H9 (cell line): Measurements from ENCODE around the gene MSTO1. TPM values are rescaled to one million over a fixed set of nuclear protein-coding genes. Genes with fewer than 3 reads are reported as not detected.

Source experiments
- DNase-seq: peaks from one replicate; pipeline ENCODE4 v3.0.0-alpha.2; 2017
- H2AFZ ChIP-seq: one replicate; pipeline ENCODE4 v1.6.1; 2013; ENCODE audit warnings: mild to moderate bottlenecking, low read length, control low read depth, moderate library complexity
- H2AK5ac ChIP-seq: 2 replicates; pipeline ENCODE4 v1.6.1; 2013; ENCODE audit warnings: low read length, control low read depth, mixed read lengths; ENCODE audit not compliant: insufficient read length
- H2BK120ac ChIP-seq: one replicate; pipeline ENCODE4 v1.6.1; 2013; ENCODE audit warnings: low read depth, mild to moderate bottlenecking, low read length, control low read depth, inconsistent platforms; ENCODE audit not compliant: poor library complexity, severe bottlenecking
- H2BK12ac ChIP-seq: 2 replicates; pipeline ENCODE4 v1.6.1; 2013; ENCODE audit warnings: low read length, control low read depth, mixed read lengths, low read depth; ENCODE audit not compliant: insufficient read length
- H2BK15ac ChIP-seq: 2 replicates; pipeline ENCODE4 v1.6.1; 2013; ENCODE audit warnings: low read depth, low read length, control low read depth
- H2BK20ac ChIP-seq: one replicate; pipeline ENCODE4 v1.6.1; 2013; ENCODE audit warnings: low read depth, mild to moderate bottlenecking, low read length, control low read depth, inconsistent platforms; ENCODE audit not compliant: poor library complexity, severe bottlenecking
- H2BK5ac ChIP-seq: 2 replicates; pipeline ENCODE4 v1.6.1; 2013; ENCODE audit warnings: low read length, control low read depth, mixed read lengths; ENCODE audit not compliant: insufficient read length
- H3K14ac ChIP-seq: 2 replicates; pipeline ENCODE4 v1.6.1; 2013; ENCODE audit warnings: low read length, control low read depth; ENCODE audit not compliant: insufficient read depth
- H3K18ac ChIP-seq: 2 replicates; pipeline ENCODE4 v1.6.1; 2013; ENCODE audit warnings: low read depth, mild to moderate bottlenecking, mixed read lengths, low read length, control low read depth; ENCODE audit not compliant: insufficient read length
- H3K23ac ChIP-seq: 2 replicates; pipeline ENCODE4 v1.6.1; 2013; ENCODE audit warnings: low read length, control low read depth, mixed read lengths, low read depth; ENCODE audit not compliant: insufficient read length
- H3K23me2 ChIP-seq: 2 replicates; pipeline ENCODE4 v1.6.1; 2013; ENCODE audit warnings: low read depth, mild to moderate bottlenecking, mixed read lengths, low read length, control low read depth; ENCODE audit not compliant: insufficient read length, poor library complexity, severe bottlenecking
- H3K27ac ChIP-seq: 2 replicates; pipeline ENCODE4 v1.5.1; 2013; ENCODE audit warnings: low read length, control low read depth, mixed read lengths, low read depth; ENCODE audit not compliant: insufficient read length
- H3K27me3 ChIP-seq: 2 replicates; pipeline ENCODE4 v1.6.1; 2013; ENCODE audit warnings: low read length, control low read depth, inconsistent platforms; ENCODE audit not compliant: insufficient read depth
- H3K4ac ChIP-seq: 2 replicates; pipeline ENCODE4 v1.6.1; 2013; ENCODE audit warnings: low read depth, mild to moderate bottlenecking, control low read depth, inconsistent platforms, low read length, moderate library complexity
- H3K4me1 ChIP-seq: 2 replicates; pipeline ENCODE4 v1.6.1; 2013; ENCODE audit warnings: low read length, control low read depth, inconsistent platforms; ENCODE audit not compliant: insufficient read depth
- H3K4me2 ChIP-seq: 2 replicates; pipeline ENCODE4 v1.6.1; 2013; ENCODE audit warnings: low read length, control low read depth, mixed read lengths; ENCODE audit not compliant: insufficient read length, insufficient read depth
- H3K56ac ChIP-seq: 2 replicates; pipeline ENCODE4 v1.6.1; 2013; ENCODE audit warnings: low read depth, mild to moderate bottlenecking, mixed read lengths, low read length, control low read depth; ENCODE audit not compliant: insufficient read length
- H3K79me1 ChIP-seq: 2 replicates; pipeline ENCODE4 v1.6.1; 2013; ENCODE audit warnings: low read depth, mild to moderate bottlenecking, moderate library complexity, low read length, control low read depth, inconsistent platforms; ENCODE audit not compliant: insufficient read depth, poor library complexity, severe bottlenecking
- H3K79me2 ChIP-seq: 2 replicates; pipeline ENCODE4 v1.6.1; 2013; ENCODE audit warnings: low read length, control low read depth, inconsistent platforms; ENCODE audit not compliant: insufficient read depth
- H3K9ac ChIP-seq: 2 replicates; pipeline ENCODE4 v1.6.1; 2013; ENCODE audit warnings: low read length, control low read depth, mixed read lengths; ENCODE audit not compliant: insufficient read length; ENCODE audit errors: extremely low read depth
- H3K9me3 ChIP-seq: one replicate; pipeline ENCODE4 v1.6.1; 2013; ENCODE audit warnings: low read depth, low read length, inconsistent platforms; ENCODE audit not compliant: control insufficient read depth
- H3T11ph ChIP-seq: one replicate; pipeline ENCODE4 v1.6.1; 2013; ENCODE audit warnings: mild to moderate bottlenecking, low read length, control low read depth, inconsistent platforms
- H4K20me1 ChIP-seq: one replicate; pipeline ENCODE4 v1.6.1; 2013; ENCODE audit not compliant: control insufficient read depth, insufficient read length, insufficient read depth
- H4K5ac ChIP-seq: 2 replicates; pipeline ENCODE4 v1.6.1; 2013; ENCODE audit warnings: low read depth, mild to moderate bottlenecking, mixed read lengths, low read length, control low read depth; ENCODE audit not compliant: insufficient read length
- H4K8ac ChIP-seq: replicated peaks from 2 replicates; pipeline ENCODE4 v1.6.1; 2013; ENCODE audit warnings: low read length, control low read depth, mixed read lengths, low read depth; ENCODE audit not compliant: insufficient read length
- H4K91ac ChIP-seq: 2 replicates; pipeline ENCODE4 v1.6.1; 2013; ENCODE audit warnings: low read depth, mild to moderate bottlenecking, moderate library complexity, mixed read lengths, low read length, control low read depth; ENCODE audit not compliant: insufficient read length
- H3K27ac Mint-ChIP-seq, 3 experiments: 2 replicates in 2 of 3; 3 replicates in 1 of 3; pipeline ENCODE4 v1.8.0; 2020 to 2021; ENCODE audit warnings: mixed read lengths in 3 of 3, mild to moderate bottlenecking in 1 of 3, moderate library complexity in 1 of 3
- H3K27me3 Mint-ChIP-seq: 2 replicates; pipeline ENCODE4 v1.8.0; 2021; ENCODE audit warnings: low read depth, mild to moderate bottlenecking, moderate library complexity, mixed read lengths
- H3K36me3 Mint-ChIP-seq, 3 experiments: 2 replicates in 2 of 3; 3 replicates in 1 of 3; pipeline ENCODE4 v1.8.0; 2020 to 2021; ENCODE audit warnings: low read depth in 3 of 3, mixed read lengths in 3 of 3; ENCODE audit not compliant: insufficient read depth in 1 of 3
- H3K4me1 Mint-ChIP-seq, 2 experiments: 2 replicates each; pipeline ENCODE4 v1.8.0; 2020; ENCODE audit warnings: mixed read lengths in 2 of 2
- H3K4me3 Mint-ChIP-seq, 2 experiments: 2 replicates in 1 of 2; 3 replicates in 1 of 2; pipeline ENCODE4 v1.8.0; 2020 to 2021; ENCODE audit warnings: mild to moderate bottlenecking in 2 of 2, mixed read lengths in 2 of 2, moderate library complexity in 1 of 2
- H3K9me3 Mint-ChIP-seq, 2 experiments: 2 replicates in 1 of 2; 3 replicates in 1 of 2; pipeline ENCODE4 v1.8.0; 2020; ENCODE audit warnings: mild to moderate bottlenecking in 2 of 2, mixed read lengths in 2 of 2, moderate library complexity in 1 of 2
- CTCF ChIP-seq: fragments of 200-600 bp; sonication (generic); conservative IDR thresholded peaks from 3 replicates; pipeline ENCODE4 v1.8.0; 2021; ENCODE audit warnings: antibody characterized with exemption, mild to moderate bottlenecking
- WGBS: extraction: QIAGEN DNeasy Blood & Tissue Kit; methylation state at CpG from one replicate; pipeline ENCODE4 v1.1.7; 2013; ENCODE audit warnings: missing lambda C conversion rate, low lambda C conversion rate, mixed read lengths; ENCODE audit not compliant: insufficient read length; ENCODE audit errors: extremely low coverage; 5-methylcytosine and 5-hydroxymethylcytosine counted together
- total RNA-seq: library from RNA; stranded (reverse); gene quantifications from 2 replicates; pipeline ENCODE4 v1.2.1, GENCODE V29; 2021

Gene MSTO1
- total RNA-seq, 1 experiment from 2014 or later: 96.2 TPM

DNA sequence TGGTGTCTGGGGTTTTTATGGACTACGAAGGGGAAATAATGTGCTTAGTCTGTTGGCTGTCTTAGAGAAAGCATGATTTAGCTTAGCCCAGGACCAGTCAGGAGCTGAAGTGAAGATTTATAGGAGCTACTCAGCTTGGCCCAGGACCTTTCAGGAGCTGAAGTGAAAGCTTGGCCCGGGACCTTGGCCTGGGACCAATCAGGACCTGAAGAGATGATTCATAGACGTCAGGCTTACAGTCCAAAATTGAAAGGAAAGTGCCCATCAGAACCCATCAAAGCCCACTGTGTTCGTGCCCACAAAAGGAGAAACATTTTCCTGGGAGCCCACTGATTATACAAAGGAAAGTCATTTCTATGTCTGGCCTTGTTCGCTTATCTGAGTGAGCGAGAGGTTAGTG is 35.6 kb downstream of the MSTO1 start:
- Histone ChIP-seq H2AK5ac (no peak overlapping the region), H3K23me2 (no peaks in the 10 kb centered on the region), H3K9ac (no peak overlapping the region), H2BK5ac (no peak overlapping the region), H3K23ac (no peak overlapping the region), H3K79me2 (no peaks in the 10 kb centered on the region), H3K4me1 (no peaks in the 10 kb centered on the region), H4K20me1 (no peaks in the 10 kb centered on the region), H3K14ac (no peak overlapping the region), H3K18ac (no peak overlapping the region), H3K79me1 (no peaks in the 10 kb centered on the region), H4K5ac (no peak overlapping the region), H2BK12ac (no peak overlapping the region), H3K27me3 (no peaks in the 10 kb centered on the region), H3K27ac (no peak overlapping the region), H2BK120ac (no peak overlapping the region), H2BK15ac (no peak overlapping the region), H2AFZ (no peak overlapping the region), H3K4ac (no peak overlapping the region), H3T11ph (no peak overlapping the region), H4K8ac (no peak overlapping the region), H4K91ac (no peak overlapping the region), H2BK20ac (no peak overlapping the region), H3K56ac (no peak overlapping the region), H3K4me2 (no peak overlapping the region), H3K9me3 (peaks cover 27% of the 10 kb centered on the region)
- Mint-ChIP-seq H3K4me3 (no peak overlapping the region), H3K27ac (peak overlapping the region in 1 of 3 experiments; percentile 2; a peak in 1 of 7 replicates), H3K4me1 (peaks cover 4 to 10% of the 10 kb centered on the region in 2 experiments), H3K36me3 (peaks cover 16 to 33% (median 21%) of the 10 kb centered on the region in 3 experiments), H3K9me3 (peaks cover 30 to 40% of the 10 kb centered on the region in 2 experiments), H3K27me3 (peaks cover 4% of the 10 kb centered on the region)
- no peak for TF ChIP-seq CTCF
- no CpG with 5 or more reads among the region's 6 CpGs for WGBS
- no peak for DNase-seq
